Smooth muscle cell (in vitro differentiated cells): ENCODE results near the gene SLC14A1. TPM values are rescaled to one million over a fixed set of nuclear protein-coding genes. Genes with fewer than 3 reads are reported as not detected.

Experiments
- DNase-seq: peaks from one replicate; lab custom pipeline; 2025; ENCODE audit not compliant: unreplicated experiment; lab: John Stamatoyannopoulos, UW
- H2AFZ ChIP-seq: fragments of 200-600 bp; sonication (generic); 2 replicates; pipeline ENCODE4 v1.6.0; 2016; ENCODE audit warnings: antibody characterized with exemption, low read depth, mild to moderate bottlenecking
- H3F3A ChIP-seq: fragments of 200-600 bp; sonication (generic); 2 replicates; pipeline ENCODE4 v1.6.0; 2017; ENCODE audit warnings: antibody characterized with exemption, low read depth
- H3K27ac ChIP-seq: fragments of 200-600 bp; sonication (generic); 2 replicates; pipeline ENCODE4 v1.5.1; 2016; ENCODE audit warnings: low read depth, mild to moderate bottlenecking
- H3K27me3 ChIP-seq: fragments of 200-600 bp; sonication (generic); 2 replicates; pipeline ENCODE4 v1.6.1; 2016; ENCODE audit warnings: low read depth, mild to moderate bottlenecking
- H3K36me3 ChIP-seq: fragments of 200-600 bp; sonication (generic); 2 replicates; pipeline ENCODE4 v1.5.1; 2016; ENCODE audit warnings: low read depth
- H3K4me1 ChIP-seq: fragments of 200-600 bp; sonication (generic); 2 replicates; pipeline ENCODE4 v1.5.1; 2016; ENCODE audit warnings: low read depth
- H3K4me2 ChIP-seq: fragments of 200-600 bp; sonication (generic); 2 replicates; pipeline ENCODE4 v1.6.0; 2016; ENCODE audit warnings: mild to moderate bottlenecking
- H3K4me3 ChIP-seq: fragments of 200-600 bp; sonication (generic); 2 replicates; pipeline ENCODE4 v1.5.1; 2016; ENCODE audit warnings: mild to moderate bottlenecking
- H3K79me2 ChIP-seq: fragments of 200-600 bp; sonication (generic); 2 replicates; pipeline ENCODE4 v1.6.0; 2016; ENCODE audit warnings: low read depth, mild to moderate bottlenecking
- H3K9ac ChIP-seq: fragments of 200-600 bp; sonication (generic); 2 replicates; pipeline ENCODE4 v1.6.0; 2016; ENCODE audit warnings: low read depth
- H3K9me3 ChIP-seq: fragments of 200-600 bp; sonication (generic); replicated peaks from 2 replicates; pipeline ENCODE4 v1.5.1; 2016; ENCODE audit warnings: low read depth
- H4K20me1 ChIP-seq: fragments of 200-600 bp; sonication (generic); 2 replicates; pipeline ENCODE4 v1.6.0; 2016; ENCODE audit warnings: low read depth
- WGBS: methylation state at CpG from one replicate; pipeline ENCODE4 v1.1.7; 2016; ENCODE audit warnings: low lambda C conversion rate; 5-methylcytosine and 5-hydroxymethylcytosine counted together
- polyA plus RNA-seq: library from polyadenylated mRNA; unstranded; fragments of >200 nt; fragmentation: Nextera tagmentation; extraction: Ambion mirVana; gene quantifications from 2 replicates; pipeline ENCODE4 v1.2.1, GENCODE V29; 2016
- total RNA-seq: library from RNA; depleted of rRNA; stranded (reverse); fragments of >200 nt; gene quantifications from 2 replicates; pipeline ENCODE4 v1.2.3, GENCODE V29; 2014
- TF ChIP-seq, protein P1 (sequence below): fragments of 200-600 bp; sonication (generic); IDR thresholded peaks from 2 replicates; pipeline ENCODE4 v1.5.1; 2017; ENCODE audit warnings: borderline replicate concordance, mild to moderate bottlenecking, antibody characterized with exemption; ENCODE audit not compliant: insufficient read depth, poor library complexity, severe bottlenecking

SLC14A1 gene
- total and polyA plus RNA-seq, 2 experiments from 2014 or later: 20.0 to 37.9 TPM

GRCh38 chr18:45782662-45783061 is 58.7 kb downstream of the SLC14A1 start:
- WGBS: 86% methylated on average over 1 of the region's 1 CpG
- H3K27me3 ChIP-seq: no peaks in the 10 kb centered on the region
- H2AFZ ChIP-seq: no peak overlapping the region
- no peak for DNase-seq
- no peaks in the 10 kb centered on the region for H3K9me3 ChIP-seq
- H3K27ac ChIP-seq: peak overlapping the region; percentile 57
- no peak overlapping the region for H3K9ac ChIP-seq
- peak overlapping the region; percentile 77 for H3K4me2 ChIP-seq
- peaks cover 12% of the 10 kb centered on the region for H3F3A ChIP-seq
- TF ChIP-seq, protein P1, sequence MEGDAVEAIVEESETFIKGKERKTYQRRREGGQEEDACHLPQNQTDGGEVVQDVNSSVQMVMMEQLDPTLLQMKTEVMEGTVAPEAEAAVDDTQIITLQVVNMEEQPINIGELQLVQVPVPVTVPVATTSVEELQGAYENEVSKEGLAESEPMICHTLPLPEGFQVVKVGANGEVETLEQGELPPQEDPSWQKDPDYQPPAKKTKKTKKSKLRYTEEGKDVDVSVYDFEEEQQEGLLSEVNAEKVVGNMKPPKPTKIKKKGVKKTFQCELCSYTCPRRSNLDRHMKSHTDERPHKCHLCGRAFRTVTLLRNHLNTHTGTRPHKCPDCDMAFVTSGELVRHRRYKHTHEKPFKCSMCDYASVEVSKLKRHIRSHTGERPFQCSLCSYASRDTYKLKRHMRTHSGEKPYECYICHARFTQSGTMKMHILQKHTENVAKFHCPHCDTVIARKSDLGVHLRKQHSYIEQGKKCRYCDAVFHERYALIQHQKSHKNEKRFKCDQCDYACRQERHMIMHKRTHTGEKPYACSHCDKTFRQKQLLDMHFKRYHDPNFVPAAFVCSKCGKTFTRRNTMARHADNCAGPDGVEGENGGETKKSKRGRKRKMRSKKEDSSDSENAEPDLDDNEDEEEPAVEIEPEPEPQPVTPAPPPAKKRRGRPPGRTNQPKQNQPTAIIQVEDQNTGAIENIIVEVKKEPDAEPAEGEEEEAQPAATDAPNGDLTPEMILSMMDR: no peak
- H4K20me1 ChIP-seq: no peaks in the 10 kb centered on the region
- peaks cover 13% of the 10 kb centered on the region for H3K4me1 ChIP-seq
- H3K79me2 ChIP-seq: no peaks in the 10 kb centered on the region
- no peaks in the 10 kb centered on the region for H3K36me3 ChIP-seq
- no peak overlapping the region for H3K4me3 ChIP-seq

- peak overlapping the region; percentile 77 for H3K4me2 ChIP-seq
- peak overlapping the region; percentile 57 for H3K27ac ChIP-seq
- H3F3A ChIP-seq: peaks cover 12% of the 10 kb centered on the region
- no peak for DNase-seq
- TF ChIP-seq, protein P1: no peak
- no peaks in the 10 kb centered on the region for H4K20me1 ChIP-seq
- no peak overlapping the region for H2AFZ ChIP-seq
- no peaks in the 10 kb centered on the region for H3K36me3 ChIP-seq
- 41% methylated on average over 9 of the region's 9 CpGs for WGBS
- no peaks in the 10 kb centered on the region for H3K9me3 ChIP-seq
- H3K79me2 ChIP-seq: no peaks in the 10 kb centered on the region
- H3K9ac ChIP-seq: no peak overlapping the region
- peaks cover 13% of the 10 kb centered on the region for H3K4me1 ChIP-seq
- no peak overlapping the region for H3K4me3 ChIP-seq
- no peaks in the 10 kb centered on the region for H3K27me3 ChIP-seq
These were observed 59.4 kb downstream of the SLC14A1 start for GRCh38 chr18:45783097-45784075.

DNA sequence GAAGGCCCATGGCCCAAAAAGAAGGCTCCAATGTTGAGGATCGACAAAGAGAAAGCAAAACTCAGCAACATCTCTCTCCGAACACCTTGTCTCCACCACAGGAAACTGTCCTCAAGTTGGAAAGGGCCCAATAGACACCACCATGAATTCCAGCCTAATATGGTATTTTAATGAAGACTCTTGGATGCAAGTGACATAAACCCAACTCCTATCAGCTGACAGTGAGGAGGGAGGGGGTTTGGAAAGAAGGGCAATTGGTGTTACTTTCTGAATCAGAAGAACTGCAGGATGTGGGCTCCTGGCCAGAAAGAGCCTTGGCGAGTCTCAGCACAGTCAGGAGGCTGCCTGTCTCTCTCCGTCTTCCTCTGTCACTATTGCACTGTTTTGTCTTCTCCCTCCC is 61.2 kb downstream of the SLC14A1 start:
- TF ChIP-seq, protein P1: no peak
- Histone ChIP-seq H3K27ac (no peak overlapping the region), H3K9me3 (no peaks in the 10 kb centered on the region), H3K4me3 (no peak overlapping the region), H2AFZ (no peak overlapping the region), H3K36me3 (no peaks in the 10 kb centered on the region), H3K27me3 (no peaks in the 10 kb centered on the region), H3K4me2 (no peak overlapping the region), H3F3A (peaks cover 7% of the 10 kb centered on the region), H4K20me1 (no peaks in the 10 kb centered on the region), H3K9ac (no peak overlapping the region), H3K4me1 (peaks cover 13% of the 10 kb centered on the region), H3K79me2 (no peaks in the 10 kb centered on the region)
- WGBS: 86% methylated on average over 4 of the region's 4 CpGs
- no peak for DNase-seq
